Upper lobe of left lung (tissue), 6 donors: ENCODE results near the gene CCDC13. TPM values are rescaled to one million over a fixed set of nuclear protein-coding genes. Genes with fewer than 3 reads are reported as not detected.
"Not testable (repeated sequence)": the region's sequence is repeated elsewhere in the genome, so short reads cannot be mapped to it uniquely, and the experiment has no call there.

Experiments
- ATAC-seq, 2 donors: fragments of 200-7000 bp; cut with Tn5 transposase; one replicate each; pipeline ENCODE4 v1.9.1; 2022; ENCODE audit warnings: mild to moderate bottlenecking in 2 of 2, moderate library complexity in 2 of 2; ENCODE audit not compliant: low FRiP score in 2 of 2
- DNase-seq, 2 donors: peaks; one replicate each; pipeline ENCODE4 v3.0.0-alpha.2; 2019 to 2020
- H3K27ac ChIP-seq, 4 donors: fragments of 200-600 bp; sonication (generic); one replicate each; pipeline ENCODE4 v1.5.1; 2016 to 2019
- H3K27me3 ChIP-seq, 4 donors: fragments of 200-600 bp; sonication (generic); one replicate each; pipeline ENCODE4 v1.5.1; 2017 to 2019
- H3K36me3 ChIP-seq, 4 donors: fragments of 200-600 bp; sonication (generic); one replicate each; pipeline ENCODE4 v1.5.1; 2016 to 2019
- H3K4me1 ChIP-seq, 4 donors: fragments of 200-600 bp; sonication (generic); one replicate each; pipeline ENCODE4 v1.5.1; 2018 to 2019
- H3K4me3 ChIP-seq, 4 donors: fragments of 200-600 bp; sonication (generic); one replicate each; pipeline ENCODE4 v1.5.1; 2017 to 2019; ENCODE audit warnings: mild to moderate bottlenecking in 2 of 4, moderate library complexity in 1 of 4
- H3K9me3 ChIP-seq, 4 donors: fragments of 200-600 bp; sonication (generic); one replicate each; pipeline ENCODE4 v1.5.1; 2018 to 2019
- EP300 ChIP-seq, 4 donors: sonication (generic); formaldehyde crosslinking; IDR thresholded peaks; one replicate each; pipeline ENCODE4 v1.5.1; 2017; ENCODE audit warnings: antibody characterized with exemption in 4 of 4, control low read depth in 2 of 4
- POLR2A ChIP-seq, 4 donors: fragments of 450-650 bp; IDR thresholded peaks; one replicate each; pipeline ENCODE4 v1.5.1; 2016 to 2017; ENCODE audit warnings: antibody characterized with exemption in 4 of 4, mild to moderate bottlenecking in 2 of 4
- POLR2AphosphoS5 ChIP-seq, 2 donors: sonication (generic); formaldehyde crosslinking; IDR thresholded peaks; one replicate each; pipeline ENCODE4 v1.5.1; 2017; ENCODE audit warnings: antibody characterized with exemption in 2 of 2
- WGBS, 2 donors: methylation state at CpG; one replicate each; pipeline ENCODE4 v1.1.5; 2017 to 2018; 5-methylcytosine and 5-hydroxymethylcytosine counted together
- total RNA-seq, 6 donors: library from RNA; depleted of rRNA in 4 of 6; stranded (reverse); fragments of >200 nt in 4 of 6; gene quantifications; one replicate each; pipeline versions ENCODE4 v1.1.0 to v1.2.1, GENCODE V29; 2016 to 2021
- TF ChIP-seq, protein P1 (sequence below), 6 experiments: fragments of 450-650 bp in 4 of 6; fragments of 200-600 bp in 2 of 6; sonication (generic) in 2 of 6; IDR thresholded peaks; one replicate each; pipeline ENCODE4 v1.5.1; 2016 to 2019; ENCODE audit warnings: antibody characterized with exemption in 6 of 6
- donor health status: DM: no; HTN: no; CAD: no; lungs with moderate emphysema.
- donor health status: DM: no; HTN: yes; CAD: no; lungs with severe emphysema.

The CCDC13 gene
- total RNA-seq, 6 donors from 2014 or later, result 2.1 to 12.8 (median 3.0) TPM

DNA sequence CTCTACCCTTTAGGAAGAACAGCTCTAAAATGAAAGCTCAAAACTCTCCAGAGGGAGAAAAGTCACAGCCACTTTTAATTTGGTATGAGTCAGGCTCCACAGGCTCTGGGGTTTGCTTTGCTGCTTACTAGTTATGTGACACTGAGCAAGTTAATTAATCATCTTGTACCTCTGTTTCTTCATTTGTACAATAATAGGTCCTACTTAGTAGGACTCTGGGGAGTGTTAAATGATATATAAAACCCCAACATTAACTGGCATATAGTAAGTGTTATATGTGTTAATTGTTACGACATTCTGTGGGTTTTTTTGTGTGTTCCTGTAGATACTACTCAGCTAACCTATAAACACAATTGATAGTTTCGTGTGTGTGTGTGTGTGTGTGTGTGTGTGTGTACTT, 42.8 kb upstream of the CCDC13 start:
- ATAC-seq, result no peak
- no peak for TF ChIP-seq POLR2A (IDR thresholded peaks at IDR 0.05)
- TF ChIP-seq, protein P1, sequence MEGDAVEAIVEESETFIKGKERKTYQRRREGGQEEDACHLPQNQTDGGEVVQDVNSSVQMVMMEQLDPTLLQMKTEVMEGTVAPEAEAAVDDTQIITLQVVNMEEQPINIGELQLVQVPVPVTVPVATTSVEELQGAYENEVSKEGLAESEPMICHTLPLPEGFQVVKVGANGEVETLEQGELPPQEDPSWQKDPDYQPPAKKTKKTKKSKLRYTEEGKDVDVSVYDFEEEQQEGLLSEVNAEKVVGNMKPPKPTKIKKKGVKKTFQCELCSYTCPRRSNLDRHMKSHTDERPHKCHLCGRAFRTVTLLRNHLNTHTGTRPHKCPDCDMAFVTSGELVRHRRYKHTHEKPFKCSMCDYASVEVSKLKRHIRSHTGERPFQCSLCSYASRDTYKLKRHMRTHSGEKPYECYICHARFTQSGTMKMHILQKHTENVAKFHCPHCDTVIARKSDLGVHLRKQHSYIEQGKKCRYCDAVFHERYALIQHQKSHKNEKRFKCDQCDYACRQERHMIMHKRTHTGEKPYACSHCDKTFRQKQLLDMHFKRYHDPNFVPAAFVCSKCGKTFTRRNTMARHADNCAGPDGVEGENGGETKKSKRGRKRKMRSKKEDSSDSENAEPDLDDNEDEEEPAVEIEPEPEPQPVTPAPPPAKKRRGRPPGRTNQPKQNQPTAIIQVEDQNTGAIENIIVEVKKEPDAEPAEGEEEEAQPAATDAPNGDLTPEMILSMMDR (IDR thresholded peaks at IDR 0.05), result no peak
- no peak for TF ChIP-seq EP300 (IDR thresholded peaks at IDR 0.05)
- TF ChIP-seq POLR2AphosphoS5 (IDR thresholded peaks at IDR 0.05), result no peak
- H3K27me3 ChIP-seq, result no peaks in the 10 kb centered on the region
- no peak overlapping the region for H3K27ac ChIP-seq
- H3K4me1 ChIP-seq, result peaks cover 0 to 11% (median 6%) of the 10 kb centered on the region in 4 donors
- WGBS, 2 donors, result 63 to 78% methylated on average over 2 of the region's 2 CpGs
- H3K9me3 ChIP-seq, result no peaks in the 10 kb centered on the region
- DNase-seq, result no peak
- H3K36me3 ChIP-seq, result no peaks in the 10 kb centered on the region
- H3K4me3 ChIP-seq, result no peak overlapping the region

DNA sequence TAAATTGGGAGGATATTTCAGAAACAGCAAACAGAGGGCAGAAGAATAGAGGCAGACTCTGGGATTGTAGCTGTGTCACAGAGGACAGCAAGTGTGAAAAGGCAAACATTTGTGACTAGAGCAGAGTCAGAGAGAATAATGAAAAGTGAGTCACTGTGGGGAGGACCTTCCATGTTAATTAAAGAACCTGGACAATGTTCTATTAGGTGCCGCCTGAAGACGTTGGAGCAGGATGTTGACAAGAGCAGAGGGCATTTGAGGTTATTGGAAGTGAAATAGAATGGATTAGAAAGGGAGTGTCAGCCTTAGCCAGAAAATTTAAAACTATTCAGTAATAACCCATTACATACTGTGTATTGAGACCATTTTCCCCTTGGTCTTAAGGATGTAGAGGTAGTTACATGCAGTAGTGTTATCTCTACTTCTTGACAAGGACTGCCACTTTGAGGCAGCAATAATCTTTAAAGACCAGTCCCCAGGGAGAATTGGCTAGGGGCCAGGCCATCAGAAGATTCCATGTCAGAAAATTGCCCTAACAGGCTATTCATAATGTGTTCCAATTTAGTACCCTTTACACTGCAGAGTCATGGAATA, 42.0 kb upstream of the CCDC13 start:
- no peaks in the 10 kb centered on the region for H3K9me3 ChIP-seq
- H3K4me3 ChIP-seq, result no peak overlapping the region
- no peak for TF ChIP-seq POLR2A (IDR thresholded peaks at IDR 0.05)
- TF ChIP-seq POLR2AphosphoS5 (IDR thresholded peaks at IDR 0.05), result no peak
- TF ChIP-seq, protein P1 (IDR thresholded peaks at IDR 0.05), result no peak
- TF ChIP-seq EP300 (IDR thresholded peaks at IDR 0.05), result no peak
- DNase-seq (no peak), ATAC-seq (no peak)
- H3K27ac ChIP-seq, result no peak overlapping the region
- WGBS, 2 donors, result 22 to 52% methylated on average over 2 of the region's 2 CpGs
- no peaks in the 10 kb centered on the region for H3K27me3 ChIP-seq
- H3K4me1 ChIP-seq, result peaks cover 0 to 11% (median 6%) of the 10 kb centered on the region in 4 donors
- no peaks in the 10 kb centered on the region for H3K36me3 ChIP-seq

DNA sequence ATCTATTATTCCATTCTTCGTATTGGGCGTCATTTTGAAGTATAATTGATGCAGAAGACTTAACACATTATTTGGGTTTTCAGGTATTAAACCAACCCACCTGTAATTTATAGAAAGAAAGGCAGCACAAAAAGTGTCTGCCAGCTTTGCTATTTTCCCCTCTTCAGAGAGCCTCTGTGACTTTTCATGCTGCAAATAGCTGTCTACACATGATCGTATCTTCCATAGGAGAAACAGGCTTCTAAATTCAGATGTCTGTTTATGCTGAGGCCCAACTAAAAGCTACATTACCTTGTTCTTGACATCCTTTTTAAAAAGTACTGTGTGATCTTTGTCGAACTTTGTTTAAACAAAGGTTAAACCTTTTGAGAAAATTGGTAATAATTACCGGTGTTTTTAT, 41.2 kb upstream of the CCDC13 start:
- no peaks in the 10 kb centered on the region for H3K36me3 ChIP-seq
- WGBS, 2 donors, result 72 to 93% methylated on average over 5 of the region's 5 CpGs
- ATAC-seq, result no peak
- DNase-seq, result no peak
- no peaks in the 10 kb centered on the region for H3K9me3 ChIP-seq
- H3K27ac ChIP-seq, result no peak overlapping the region
- H3K4me1 ChIP-seq, result peaks cover 0 to 7% (median 6%) of the 10 kb centered on the region in 4 donors
- no peaks in the 10 kb centered on the region for H3K27me3 ChIP-seq
- H3K4me3 ChIP-seq, result no peak overlapping the region
- TF ChIP-seq EP300 (IDR thresholded peaks at IDR 0.05) (no peak), POLR2A (IDR thresholded peaks at IDR 0.05) (no peak), POLR2AphosphoS5 (IDR thresholded peaks at IDR 0.05) (no peak)
- TF ChIP-seq, protein P1 (IDR thresholded peaks at IDR 0.05), result no peak

DNA sequence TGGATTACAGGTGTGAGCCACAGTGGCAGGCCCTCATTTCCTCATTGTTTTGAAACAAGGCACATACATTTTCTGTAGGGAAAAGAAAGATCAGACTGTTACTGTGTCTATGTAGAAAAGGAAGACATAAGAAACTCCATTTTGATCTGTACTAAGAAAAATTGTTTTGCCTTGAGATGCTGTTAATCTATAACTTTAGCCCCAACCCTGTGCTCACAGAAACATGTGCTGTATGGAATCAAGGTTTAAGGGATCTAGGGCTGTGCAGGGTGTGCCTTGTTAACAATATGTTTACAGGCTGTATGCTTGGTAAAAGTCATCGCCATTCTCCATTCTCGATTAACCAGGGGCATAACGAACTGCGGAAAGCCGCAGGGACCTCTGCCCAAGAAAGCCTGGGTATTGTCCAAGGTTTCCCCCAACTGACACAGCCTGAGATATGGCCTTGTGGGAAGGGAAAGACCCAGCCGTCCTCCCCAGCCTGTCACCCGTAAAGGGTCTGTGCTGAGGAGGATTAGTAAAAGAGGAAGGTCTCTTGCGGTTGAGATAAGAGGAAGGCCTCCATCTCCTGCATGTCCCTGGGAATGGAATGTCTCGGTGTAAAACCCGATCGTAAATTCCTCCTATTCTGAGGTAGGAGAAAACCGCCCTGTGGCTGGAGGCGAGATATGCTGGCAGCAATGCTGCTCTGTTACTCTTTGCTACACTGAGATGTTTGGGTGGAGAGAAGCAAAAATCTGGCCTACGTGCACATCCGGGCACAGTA, 38.2 kb upstream of the CCDC13 start:
- not testable (repeated sequence) for H3K4me3 ChIP-seq, ATAC-seq, H3K27me3 ChIP-seq, DNase-seq, H3K9me3 ChIP-seq, H3K36me3 ChIP-seq, H3K4me1 ChIP-seq, H3K27ac ChIP-seq
- WGBS, 2 donors, result 76 to 80% methylated on average over 15 of the region's 15 CpGs

DNA sequence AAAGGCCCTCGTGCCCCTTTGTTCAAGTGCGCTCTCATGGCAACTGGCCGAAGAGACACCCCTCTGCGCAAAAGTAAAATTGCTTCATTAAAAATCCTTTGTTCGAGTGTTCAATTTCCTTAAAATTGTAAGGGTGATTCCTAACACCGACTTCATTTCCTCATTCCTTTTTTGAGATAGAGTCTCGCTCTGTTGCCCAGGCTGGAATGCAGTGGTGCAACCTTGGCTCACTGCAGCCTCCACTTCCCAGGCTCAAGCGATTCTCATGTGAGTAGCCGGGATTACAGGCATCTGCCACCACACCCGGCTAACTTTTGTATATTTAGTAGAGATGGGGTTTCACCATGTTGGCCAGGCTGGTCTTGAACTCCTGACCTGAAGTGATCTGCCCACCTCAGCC, 37.7 kb upstream of the CCDC13 start:
- WGBS, 2 donors, result 69 to 86% methylated on average over 10 of the region's 10 CpGs
- ATAC-seq, H3K9me3 ChIP-seq, H3K27me3 ChIP-seq, H3K36me3 ChIP-seq, H3K4me3 ChIP-seq, H3K4me1 ChIP-seq, H3K27ac ChIP-seq, DNase-seq: not testable (repeated sequence)

DNA sequence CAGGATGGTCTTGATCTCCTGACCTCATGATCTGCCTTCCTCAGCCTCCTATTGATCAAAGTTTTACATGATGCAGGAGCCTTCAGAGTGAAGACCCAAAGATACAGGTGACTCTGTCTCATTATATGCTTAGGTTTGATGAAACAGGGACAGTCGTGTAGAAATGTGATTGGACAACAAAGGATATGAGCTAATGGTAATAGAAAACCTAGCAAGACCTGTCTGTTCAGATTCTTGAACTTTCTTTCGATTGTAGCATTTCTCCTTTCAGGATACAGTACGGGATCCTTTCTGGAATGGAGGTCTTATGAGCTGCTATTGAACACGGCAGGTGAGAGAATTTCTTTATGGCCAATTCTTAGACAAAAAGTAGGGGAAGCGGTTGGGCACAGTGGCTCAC, 36.1 kb upstream of the CCDC13 start, which contains the start of gene ACKR2:
ACKR2 (plus strand) TSS at position 244 of the 400 bp plus-strand sequence. CDS start 55,058 bp downstream, outside the sequence.
- ATAC-seq (no peak), DNase-seq (no peak)
- no peak within 1 kb of the TSS for H3K27ac ChIP-seq
- 87 to 92% methylated on average over 5 of the region's 5 CpGs for WGBS, 2 donors
- H3K4me3 ChIP-seq, result no peak within 1 kb of the TSS
- no peaks in the 10 kb centered on the region for H3K36me3 ChIP-seq
- no peaks in the 10 kb centered on the region for H3K9me3 ChIP-seq
- TF ChIP-seq, protein P1 (IDR thresholded peaks at IDR 0.05), result no peak
- TF ChIP-seq POLR2A (IDR thresholded peaks at IDR 0.05) (no peak), EP300 (IDR thresholded peaks at IDR 0.05) (no peak), POLR2AphosphoS5 (IDR thresholded peaks at IDR 0.05) (no peak)
- H3K27me3 ChIP-seq, result no peaks in the 10 kb centered on the region
- peaks cover 0 to 8% (median 3%) of the 10 kb centered on the region in 4 donors for H3K4me1 ChIP-seq
